SH-SY5Y (cell line): Measurements from ENCODE around the gene STAB1.

ENCODE experiments used
- GATA2 ChIP-seq: IDR thresholded peaks from 2 replicates; pipeline ENCODE4 v1.6.1; 2011; ENCODE audit warnings: mild to moderate bottlenecking, low read depth, low read length
- GATA3 ChIP-seq: IDR thresholded peaks from 2 replicates; pipeline ENCODE4 v1.6.1; 2011; ENCODE audit warnings: low read depth, mild to moderate bottlenecking, low read length, moderate library complexity

DNA sequence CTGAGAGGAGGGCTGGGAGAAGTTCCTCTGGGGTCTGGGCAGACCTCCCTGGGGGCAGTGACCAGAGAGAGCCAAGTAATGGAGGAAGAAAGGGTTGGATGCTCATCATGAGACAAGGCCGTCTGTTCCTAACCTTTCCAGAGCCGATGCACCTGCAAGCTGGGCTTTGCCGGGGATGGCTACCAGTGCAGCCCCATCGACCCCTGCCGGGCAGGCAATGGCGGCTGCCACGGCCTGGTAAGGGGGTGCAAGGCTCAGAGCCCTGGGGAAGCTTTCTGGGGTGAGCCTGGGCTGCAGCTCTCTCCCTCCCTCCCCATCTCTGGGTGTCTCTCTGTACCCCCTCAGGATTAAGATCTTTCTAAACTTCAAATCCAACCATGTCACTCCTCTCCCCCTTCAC, 16.4 kb downstream of the STAB1 start:
- TF ChIP-seq GATA3 (no peak), GATA2 (no peak)
